ENCODE measurements around the gene CUBN.

CUBN gene

DNA sequence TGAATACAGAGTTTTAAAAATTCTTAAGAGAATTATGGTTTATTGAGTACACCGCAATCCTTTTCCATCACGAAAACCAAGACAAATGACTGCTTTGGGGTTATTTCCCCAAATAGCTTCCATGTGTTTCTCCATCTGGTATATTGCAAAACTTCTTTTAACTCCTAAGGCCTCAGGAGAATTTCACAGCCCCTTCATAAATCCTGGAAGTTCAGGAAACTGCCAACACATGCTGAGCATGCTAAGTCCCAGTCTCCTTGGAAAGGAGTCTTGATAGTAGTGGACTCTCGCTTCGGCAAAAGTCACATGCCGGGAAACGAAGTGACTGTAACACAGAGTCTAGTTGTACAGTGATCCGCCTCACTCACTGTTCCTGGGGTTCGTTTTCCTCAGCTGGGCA, 224.3 kb downstream of the CUBN start:
- DNase-seq: no peak

DNA sequence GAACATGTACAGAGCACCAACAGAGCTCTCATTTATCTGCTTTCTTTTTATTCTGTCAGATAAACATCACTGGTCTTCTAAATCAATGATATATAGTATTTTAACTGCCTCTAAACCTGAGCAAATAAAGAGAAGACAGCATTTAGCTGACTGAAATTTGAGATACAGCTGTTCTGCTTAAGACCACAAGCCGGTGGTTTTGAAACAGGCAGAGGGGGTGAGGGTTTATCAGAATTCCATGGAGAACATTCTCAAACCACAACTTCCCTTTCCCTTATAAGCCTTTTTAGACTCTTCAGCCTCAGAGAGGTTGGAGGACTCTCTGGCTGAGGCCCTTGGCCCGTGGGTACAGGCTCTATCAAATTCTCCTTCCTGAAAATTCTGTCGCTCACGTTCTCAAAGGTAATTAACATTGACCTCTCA, 225.0 kb downstream of the CUBN start:
- DNase-seq: no peak

DNA sequence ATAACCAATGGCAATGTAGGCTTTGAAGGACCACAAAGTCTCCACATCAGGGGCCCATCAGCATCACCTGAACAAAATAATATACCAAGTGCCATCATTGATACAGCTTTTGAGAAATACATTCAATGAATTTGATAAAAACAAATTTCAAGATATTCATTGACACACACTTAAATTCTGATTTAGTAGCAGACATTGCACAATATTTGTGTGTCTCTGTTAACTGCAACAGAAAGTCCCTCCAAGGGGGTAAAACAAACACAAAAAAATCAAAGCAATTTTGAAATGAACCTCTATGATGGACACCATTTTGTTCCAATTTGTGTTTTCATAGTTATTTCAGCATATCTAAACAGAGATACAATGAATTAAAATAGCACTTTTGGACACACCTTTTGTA, 225.6 kb downstream of the CUBN start:
- no peak for DNase-seq

DNA sequence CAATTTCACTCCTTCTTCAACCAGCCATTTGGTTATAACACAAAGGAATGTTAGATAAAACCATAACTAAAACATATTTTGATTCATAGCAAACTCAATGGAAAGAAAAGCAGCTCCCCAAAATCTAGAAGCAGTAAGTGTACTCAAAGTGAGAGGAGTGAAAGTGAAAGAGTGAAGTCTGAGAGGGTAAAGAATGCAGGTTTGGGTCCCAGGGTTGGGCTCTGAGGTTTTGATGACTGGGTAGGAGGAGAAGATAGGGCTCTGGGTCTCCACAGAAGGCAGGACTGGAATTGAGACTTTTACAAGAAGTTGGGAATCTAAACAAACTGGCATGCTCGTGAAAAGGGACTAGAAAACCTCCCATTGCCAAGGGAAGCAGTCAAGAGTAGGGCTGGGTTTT, 227.0 kb downstream of the CUBN start:
- DNase-seq: no peak

DNA sequence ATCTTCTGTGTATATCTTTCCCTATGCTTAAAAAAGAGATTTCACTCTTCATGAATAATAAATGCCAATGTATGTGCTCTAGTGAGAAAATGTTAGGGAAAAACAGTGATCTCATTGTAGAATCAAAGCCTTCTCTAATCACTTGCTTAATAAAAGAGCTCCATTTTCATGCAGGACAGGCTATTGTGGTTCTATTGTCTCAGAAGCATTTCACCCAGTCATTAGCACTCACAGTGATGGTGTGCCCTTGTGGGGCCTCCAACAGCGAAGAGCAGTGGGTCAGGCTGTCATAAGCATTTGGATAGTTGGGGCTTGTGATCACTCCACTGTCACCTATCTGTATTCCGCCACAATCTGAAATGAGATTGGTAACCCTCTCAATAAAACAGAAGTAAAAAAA, 228.5 kb downstream of the CUBN start:
- no peak for DNase-seq

DNA sequence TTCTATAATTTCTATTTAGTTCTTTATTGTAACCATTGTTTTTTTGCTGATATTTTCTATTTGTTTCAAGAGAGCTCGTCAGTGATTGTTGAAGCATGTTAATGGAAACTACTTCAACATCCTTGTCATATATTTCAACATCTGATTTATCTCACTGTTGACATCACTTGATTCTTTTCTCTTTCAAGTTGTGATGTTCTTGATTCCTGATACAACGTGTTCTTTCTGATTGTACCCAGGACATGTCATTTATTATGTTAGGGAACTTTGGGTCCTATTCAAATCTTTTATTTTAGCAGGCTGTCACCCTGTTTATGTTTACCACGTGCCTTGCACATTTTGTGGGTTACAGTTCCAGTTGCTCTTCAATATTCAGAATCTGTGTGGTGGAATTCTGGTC, 232.6 kb downstream of the CUBN start:
- DNase-seq: no peak

DNA sequence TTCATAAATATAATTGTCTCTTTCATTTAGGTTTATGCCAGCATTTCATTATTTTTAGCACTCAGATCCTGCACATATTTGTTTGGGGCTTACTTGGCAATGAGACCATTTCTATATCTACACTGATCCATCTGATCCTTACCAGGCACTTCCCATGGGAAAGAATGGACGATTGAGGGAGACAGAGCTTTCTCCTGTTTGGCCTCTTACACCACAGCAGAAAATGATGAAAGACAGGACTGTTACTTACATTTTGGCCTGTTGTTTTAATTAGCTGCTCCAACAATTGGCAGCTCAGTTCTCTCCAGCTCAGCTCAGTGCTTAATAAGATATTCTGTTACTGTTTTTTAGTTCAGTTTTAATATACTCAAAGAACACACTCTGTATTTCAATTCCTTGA, 234.8 kb downstream of the CUBN start:
- no peak for DNase-seq

DNA sequence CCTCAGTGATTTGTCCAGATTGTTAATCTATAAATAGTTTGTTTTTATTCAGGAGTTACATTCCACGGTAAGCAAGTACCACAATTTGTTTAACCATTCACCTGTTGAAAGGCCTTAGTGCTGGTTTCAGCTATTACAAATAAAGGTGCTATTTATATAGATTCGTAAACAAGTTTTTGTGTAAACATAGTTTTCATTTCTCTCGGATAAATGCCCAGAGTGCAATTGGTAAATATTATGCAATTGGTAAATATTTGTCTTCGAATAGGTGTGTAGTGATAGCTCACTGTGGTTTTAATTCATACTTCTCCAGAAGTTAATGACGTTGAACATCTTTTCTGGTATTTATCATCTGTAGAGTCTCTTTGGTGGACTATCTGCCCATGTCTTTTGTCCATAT, 235.9 kb downstream of the CUBN start:
- DNase-seq: no peak

DNA sequence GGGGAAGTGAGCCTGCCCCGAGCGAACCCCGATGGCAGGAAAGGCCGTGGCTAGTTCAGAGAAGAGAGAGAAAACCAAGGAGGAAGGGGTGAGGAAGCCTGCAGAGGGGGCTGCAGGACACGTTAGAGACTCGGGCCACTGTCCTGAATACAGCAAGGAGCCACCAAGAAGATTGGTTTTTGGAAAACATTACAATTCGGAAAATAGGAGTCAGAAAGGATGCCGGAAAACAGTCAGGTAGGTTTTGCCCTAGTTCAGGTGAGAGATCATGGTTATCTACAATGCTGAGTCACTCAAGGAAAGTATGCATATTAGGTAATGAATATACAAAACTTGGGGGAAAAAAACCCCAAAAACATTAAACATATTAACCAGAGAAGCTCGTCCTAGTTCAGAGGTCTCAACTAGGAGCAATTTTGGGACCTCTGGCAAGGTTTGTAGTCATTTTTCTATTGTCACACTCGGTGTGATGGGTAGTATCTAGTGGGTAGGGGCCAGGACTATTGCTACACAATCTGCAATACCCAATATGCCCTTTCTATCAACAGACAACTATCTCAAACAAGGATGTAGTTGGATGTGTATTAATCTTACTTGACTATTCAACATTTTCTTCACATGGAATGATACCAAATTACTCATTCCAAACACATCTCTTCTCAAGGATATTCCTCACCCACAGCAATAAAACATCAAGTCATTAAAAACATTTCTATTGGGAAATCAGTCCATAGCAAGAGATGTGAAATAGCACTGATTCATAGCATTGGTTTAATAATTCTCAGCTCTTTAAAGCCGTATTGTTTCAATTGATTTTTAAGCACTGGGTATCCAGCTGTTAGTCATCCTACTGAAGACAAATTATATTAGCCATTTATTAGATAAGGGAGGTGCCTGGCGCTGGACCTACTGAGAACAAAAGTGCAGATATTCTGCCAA, 238.0 kb downstream of the CUBN start:
- peak; percentile 6 for DNase-seq

DNA sequence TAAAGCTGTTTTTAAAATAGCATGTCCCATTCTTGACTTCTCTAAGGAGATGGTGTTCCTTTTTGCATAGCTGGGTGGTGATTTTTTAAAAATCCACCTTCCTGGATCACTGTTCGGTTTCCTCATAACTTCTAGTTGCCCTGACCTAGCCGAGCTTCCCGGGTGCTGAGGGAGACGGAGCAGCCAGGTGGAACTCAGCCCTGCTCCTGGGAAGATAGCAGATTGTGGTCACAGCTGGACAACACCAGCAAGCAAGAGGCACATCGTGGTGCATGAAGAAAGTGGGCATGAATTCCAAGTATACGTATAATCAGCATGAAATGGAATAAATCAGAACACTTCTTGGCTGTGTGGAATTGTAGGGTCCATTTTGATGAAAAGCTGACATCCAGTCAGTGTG, 238.9 kb downstream of the CUBN start:
- no peak for DNase-seq

DNA sequence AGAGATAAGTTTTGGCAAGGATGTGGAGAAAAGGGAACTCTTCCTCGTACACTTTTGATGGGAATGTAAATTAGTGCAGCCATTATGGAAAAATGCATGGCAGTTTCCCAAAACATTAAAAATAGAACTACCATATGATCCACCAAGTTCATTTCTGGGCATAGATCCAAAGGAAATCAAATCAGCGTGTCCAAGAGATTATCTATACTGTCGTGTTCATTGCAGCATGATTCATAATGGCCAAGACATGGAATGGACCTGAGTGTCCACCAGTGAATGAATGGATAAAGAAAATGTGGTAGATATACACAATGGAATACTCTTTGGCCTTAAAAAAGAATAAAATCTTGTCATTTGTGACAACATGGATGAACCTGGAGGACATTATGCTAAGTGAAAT, 242.0 kb downstream of the CUBN start:
- no peak for DNase-seq

DNA sequence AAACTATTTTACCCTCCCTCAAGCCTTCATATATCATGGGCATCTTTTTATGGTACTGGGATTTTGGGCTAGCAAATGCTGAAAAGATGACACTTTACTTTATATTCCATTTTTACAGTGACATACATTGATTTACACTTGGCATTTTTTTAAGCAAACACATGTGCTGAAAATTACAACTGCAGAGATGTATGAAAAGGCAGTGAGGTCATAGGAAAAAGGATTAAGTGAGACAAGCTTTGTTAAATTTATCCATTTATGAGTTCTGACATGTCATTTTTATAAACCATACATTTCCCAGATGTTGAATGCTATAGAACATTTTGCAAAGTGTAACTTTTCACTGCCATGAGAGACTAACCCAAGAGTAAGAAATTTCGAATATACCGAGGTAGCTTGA, 243.6 kb downstream of the CUBN start:
- no peak for DNase-seq

DNA sequence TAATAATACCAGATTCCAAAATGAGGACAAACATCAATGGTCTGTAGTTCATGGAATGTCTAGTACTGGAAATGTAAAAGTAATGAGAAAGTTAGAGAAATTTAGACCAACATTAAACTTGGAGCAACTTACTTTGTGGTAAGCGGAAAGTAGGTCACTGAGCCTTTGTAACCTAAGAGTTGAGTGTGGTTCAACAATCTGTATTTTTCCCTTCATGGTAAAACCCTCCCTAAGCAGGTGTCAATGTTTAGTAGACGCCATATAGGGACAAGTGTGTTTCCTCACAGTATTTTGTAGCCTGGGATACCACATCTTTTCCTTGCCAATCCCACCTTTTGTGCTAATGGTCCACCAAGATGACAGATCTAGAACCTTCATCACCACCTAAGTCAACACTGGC, 245.1 kb downstream of the CUBN start:
- DNase-seq: no peak

DNA sequence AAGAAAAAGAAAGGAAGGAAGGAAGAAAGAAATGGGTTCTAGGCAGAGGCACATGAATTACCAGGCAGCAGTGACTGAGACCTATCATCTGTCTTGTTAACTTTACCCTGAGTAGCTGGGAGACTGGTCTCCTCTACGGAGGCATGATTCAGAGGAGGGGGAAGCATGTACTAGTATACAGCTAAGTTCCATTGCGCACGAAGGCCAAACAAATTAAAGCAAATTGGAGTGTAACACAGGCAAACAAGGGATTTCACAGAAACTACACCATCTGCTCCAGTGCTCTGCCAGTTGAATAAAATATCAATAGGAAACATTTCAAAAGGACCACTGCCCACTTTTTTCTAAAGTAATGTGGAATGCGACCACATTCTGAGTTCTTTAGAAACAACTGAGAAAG, 246.5 kb downstream of the CUBN start:
- DNase-seq: no peak

DNA sequence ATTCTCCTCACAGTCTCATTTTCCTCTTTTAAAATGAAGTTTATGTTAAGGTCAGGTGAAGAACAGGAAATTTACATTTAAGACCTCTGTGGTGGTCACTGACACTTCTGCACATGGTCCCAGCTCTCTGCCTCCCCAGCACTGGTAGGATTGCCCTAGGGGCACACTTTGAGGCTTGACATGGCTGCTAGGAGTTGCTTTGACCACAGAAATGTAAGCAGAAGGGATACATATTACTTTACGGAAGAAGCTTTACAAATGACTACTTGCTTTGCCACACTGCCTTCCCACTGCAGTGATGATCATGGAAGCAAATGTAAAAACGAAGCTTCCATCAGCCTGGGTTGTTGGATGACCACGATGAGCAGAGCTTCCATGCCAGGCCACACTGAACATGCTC, 259.3 kb downstream of the CUBN start:
- DNase-seq: no peak

DNA sequence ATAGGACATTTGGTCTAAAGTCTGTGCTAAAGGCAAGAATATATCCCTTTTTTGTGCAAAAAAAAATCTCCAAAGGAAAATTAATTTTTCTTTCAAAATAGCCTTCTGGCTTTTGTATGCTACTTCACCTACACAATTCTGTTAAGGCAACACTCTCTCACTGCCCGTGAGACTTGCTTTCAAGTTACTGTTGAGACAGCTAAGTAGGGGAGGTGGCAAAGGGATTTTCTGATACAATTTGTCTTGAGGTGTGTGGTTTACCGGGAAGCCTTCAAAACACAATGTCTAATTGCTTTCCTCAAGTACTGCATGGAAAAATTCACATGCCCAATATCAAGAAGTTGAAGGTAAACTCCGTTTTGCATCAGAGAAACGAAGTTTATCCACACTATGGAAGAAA, 261.6 kb downstream of the CUBN start:
- DNase-seq: no peak

DNA sequence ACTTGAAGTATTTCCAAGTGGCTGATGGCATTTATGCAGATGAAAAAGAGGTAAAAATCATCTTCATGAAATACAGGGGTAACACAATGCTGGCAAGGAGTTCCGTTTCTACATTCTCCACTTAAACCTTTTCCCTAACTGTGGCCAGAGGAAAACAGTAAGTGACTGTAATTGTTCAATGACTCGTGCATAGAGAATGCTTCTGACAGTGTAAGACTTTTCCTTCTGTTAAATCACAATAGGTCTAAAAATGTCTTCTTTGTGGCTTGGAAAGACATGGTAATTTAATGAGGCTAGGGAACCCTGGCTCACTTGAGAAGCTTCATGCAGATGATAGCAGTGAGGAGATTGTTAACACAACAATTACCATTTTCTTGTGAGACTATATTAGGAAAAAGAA, 262.1 kb downstream of the CUBN start:
- DNase-seq: no peak

DNA sequence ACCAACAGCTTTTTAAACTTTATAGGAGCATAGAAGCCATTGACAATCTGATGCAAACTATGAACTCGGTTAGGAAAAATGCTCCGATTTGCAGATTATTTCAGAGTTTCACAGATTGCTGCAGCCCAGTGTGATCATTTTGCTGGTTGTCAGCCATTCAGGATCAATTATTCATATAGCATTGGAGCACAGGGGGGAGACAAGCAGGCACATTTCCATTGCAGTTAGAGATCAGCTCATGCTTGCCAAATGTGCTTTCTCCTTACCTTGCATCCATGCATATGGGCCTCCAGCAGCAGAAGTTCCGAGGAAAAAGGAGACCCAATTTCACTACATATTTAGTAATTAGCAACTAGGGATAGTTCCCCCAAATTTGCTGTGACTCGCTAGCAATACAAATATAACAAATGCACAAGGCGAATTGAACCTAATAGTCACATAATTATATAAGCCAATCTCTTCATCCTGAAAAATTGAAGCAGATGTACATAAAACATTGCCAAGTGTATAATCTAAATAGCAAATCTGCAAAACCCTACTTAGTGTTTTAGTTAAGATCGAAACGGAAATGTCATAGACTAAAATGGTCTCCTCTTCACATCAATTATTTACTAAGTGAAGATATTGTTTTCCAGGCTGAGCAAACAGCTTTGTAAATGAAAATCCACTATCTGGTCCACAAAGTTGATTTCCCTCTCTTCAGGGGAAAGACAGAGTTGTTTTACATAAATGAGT, 262.9 kb downstream of the CUBN start:
- DNase-seq: no peak

DNA sequence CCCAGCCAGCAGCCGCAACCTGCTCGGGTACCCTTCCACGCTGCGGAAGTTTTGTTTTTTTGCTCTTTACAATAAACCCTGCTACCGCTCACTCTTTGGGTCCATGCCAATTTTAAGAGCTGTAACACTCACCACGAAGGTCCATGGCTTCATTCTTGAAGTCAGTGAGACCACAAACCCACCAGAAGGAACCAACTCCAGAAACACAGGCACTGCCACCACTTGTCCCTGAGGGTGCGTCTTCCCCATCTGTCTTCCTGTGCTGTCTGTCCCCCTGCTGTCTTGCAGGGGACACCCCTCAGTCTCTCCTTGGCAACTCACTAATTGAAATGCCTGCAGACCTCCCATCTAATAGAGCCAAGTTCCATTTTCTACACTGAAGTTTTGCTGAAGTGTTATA, 263.8 kb downstream of the CUBN start:
- DNase-seq: no peak

DNA sequence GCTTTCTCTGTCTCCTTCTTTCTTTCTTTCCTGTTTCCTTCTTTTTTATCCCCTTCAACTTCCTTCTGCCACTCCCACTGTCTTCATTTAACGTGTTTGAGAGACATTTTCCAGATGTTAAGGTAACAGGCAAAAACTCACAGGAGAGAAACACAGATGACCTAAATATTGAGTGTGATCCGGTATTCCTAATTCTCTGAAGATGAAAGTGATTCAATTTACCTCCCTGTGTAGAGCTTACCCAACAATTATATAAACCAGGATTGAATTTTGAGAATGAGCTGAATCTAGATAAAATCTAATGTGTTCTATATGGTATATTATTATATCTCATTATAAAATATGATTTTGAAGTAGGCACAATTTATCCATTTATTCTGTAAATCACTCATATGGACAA, 265.8 kb downstream of the CUBN start:
- no peak for DNase-seq

DNA sequence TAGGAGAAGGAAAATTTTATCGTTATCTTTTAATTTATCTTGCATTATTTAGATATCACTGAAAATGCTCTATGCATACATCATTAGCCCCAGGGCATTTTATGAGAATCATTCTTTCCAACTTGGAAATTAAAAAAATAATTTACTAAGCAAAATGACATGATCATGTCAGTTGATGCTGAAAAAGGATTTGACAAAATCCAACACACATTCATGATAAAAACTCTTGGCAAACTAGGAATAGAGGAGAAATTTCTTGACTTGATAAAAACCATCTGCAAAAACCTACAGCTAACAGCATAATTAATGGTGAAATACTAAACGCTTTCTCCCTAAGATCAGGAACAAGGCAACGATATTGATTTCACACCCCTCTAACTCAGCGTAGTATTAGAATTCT, 272.2 kb downstream of the CUBN start:
- no peak for DNase-seq

DNA sequence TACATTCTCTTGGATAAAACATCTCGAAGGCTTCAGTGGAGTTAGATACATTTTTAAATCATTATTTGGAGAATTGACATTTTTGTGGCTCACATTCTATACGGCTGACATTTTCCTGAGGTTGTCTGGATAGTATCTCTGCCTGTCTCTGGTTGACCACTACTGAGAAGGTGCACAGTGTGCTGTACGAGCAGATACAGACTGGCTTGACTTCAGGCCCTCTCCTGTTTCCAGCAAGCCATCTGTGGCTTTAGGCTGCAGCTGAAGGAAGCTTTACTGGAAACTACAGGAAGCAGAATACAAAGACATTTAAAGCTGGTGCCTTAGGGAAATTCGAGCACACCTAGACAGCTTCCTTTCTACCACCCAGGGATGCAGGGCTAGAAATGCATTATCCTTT, 273.0 kb downstream of the CUBN start:
- DNase-seq: no peak

DNA sequence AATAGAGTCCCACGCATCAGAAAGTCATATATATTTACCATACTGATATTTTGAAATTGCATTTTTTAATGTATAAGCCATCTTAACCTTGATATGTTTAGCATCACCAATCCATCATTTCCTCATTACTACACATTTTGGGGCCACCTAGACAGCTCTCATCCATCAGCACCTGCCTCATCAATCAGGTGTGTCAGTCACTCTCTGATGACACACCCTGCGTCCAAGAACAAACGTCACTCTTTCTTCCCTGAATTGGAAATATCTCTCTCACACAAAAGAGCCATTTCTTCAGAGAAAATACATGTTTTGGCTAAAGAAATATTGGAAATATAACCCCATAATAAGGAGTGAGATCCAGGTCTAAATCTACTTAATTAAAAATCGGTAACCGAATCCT, 273.5 kb downstream of the CUBN start:
- no peak for DNase-seq

DNA sequence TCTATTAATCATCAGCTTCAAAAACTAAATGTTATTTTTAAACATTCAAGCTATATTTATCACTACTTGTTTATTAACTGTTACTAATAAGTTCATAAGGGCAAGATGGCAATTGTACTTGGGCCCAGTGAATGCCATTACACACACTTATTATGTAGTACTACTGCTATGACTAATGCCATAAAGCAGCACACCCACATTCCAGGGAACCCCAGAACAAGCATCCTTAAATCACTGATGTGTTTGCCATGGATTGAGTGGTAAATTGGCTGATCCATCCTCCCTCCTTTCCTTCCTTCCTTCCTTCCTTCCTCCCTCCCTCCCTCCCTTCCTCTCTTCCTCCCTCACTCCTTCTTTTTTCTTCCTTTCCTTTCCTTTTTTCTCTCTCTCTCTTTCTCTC, 275.0 kb downstream of the CUBN start:
- no peak for DNase-seq
